ENCODE results near the gene GAST. TPM values are rescaled to one million over a fixed set of nuclear protein-coding genes. Genes with fewer than 3 reads are reported as not detected.

Gene GAST
- total RNA-seq, 1 experiment from 2014 or later = not detected

DNA sequence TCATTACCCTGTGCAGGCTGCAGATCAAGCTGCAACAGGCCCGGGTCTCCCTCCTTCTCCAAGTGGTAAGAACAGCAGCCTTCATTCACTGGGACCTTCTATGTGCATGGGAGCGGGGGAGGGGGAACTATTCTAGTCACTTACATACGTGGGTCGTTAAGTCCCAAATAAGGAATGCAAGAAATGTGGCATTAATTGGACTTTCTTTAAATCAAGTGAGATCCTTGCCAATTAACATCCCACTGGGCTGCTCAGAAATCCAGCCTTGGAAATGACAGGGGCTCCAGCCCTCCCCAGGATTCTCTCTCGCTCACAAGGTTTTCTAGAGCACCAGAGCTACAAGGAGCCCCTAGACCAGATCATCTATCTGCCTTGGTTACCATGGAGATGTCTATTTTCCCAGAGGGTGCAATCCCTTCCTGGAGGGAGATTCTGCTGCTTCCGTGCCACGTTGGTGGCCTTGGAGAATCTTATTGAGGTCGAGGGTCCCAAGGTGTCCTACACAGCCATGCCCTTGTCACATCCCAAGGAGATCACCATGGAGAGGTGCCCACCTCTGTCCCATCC, 28.6 kb upstream of the GAST start:
- ChIA-PET POLR2A (no interaction called here), CTCF (no interaction called here)
- intact Hi-C loops (cut with micrococcal nuclease) = no loop called here

DNA sequence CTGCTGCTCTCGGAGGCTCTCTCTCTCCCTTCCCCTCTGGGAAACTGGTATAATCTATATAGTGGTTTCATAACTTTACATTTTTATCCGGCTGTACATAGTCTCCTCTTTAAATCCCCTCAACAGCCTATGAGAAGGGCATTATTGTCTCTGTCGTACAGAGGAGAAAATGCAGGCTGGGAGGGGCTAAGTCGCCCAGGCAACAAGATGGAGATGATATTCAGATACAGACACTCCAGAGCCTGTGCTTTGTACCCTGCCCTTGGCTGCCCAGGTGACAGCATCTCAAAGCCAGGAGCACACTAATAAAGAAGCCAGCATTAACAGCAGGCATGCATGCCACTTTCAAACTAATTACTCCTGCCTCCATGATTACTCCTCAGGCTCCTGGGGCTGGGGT, 28.1 kb upstream of the GAST start:
- no peak overlapping the region for H3K9ac ChIP-seq (ENCODE audit: low read length)
- peaks cover 0 to 3% of the 10 kb centered on the region in 2 experiments; a peak in 1 of 4 replicates for H3K36me3 ChIP-seq (ENCODE audit: control insufficient read depth in 1 of 2, insufficient read depth in 2 of 2, low read length in 2 of 2)
- H3K9me3 ChIP-seq (ENCODE audit: control insufficient read depth in 1 of 2, insufficient read depth in 1 of 2, low read depth in 1 of 2, low read length in 2 of 2) = no peaks in the 10 kb centered on the region
- DNase-seq (ENCODE audit: low read depth, low spot score) (no peak), ATAC-seq (no peak)
- intact Hi-C loops (cut with micrococcal nuclease) = no loop called here
- H3K4me3 ChIP-seq (replicated peaks in 1 of 2; ENCODE audit: low read depth in 1 of 2, low read length in 2 of 2) = no peak overlapping the region
- H4K20me1 ChIP-seq (ENCODE audit: insufficient read depth) = no peaks in the 10 kb centered on the region
- BruUV-seq (replicated peaks) = no TSS peak
- no peaks in the 10 kb centered on the region for H3K27me3 ChIP-seq (ENCODE audit: insufficient read depth, low read length)
- no peak overlapping the region for H3K27ac ChIP-seq (ENCODE audit: low read depth, low read length)
- H3K79me2 ChIP-seq (ENCODE audit: insufficient read depth, low read length) = peaks cover 3% of the 10 kb centered on the region
- CTCF ChIA-PET = no interaction called here
- no peaks in the 10 kb centered on the region for H3K9me2 ChIP-seq (ENCODE audit: insufficient read depth)
- RAD21 ChIA-PET (ENCODE audit: low non-redundant PET in 1 of 2, low total read pairs in 2 of 2, uncharacterized antibody in 2 of 2, unreplicated experiment in 2 of 2) = no interaction called here
- peaks cover 3 to 13% of the 10 kb centered on the region in 2 experiments for H3K4me1 ChIP-seq (ENCODE audit: control insufficient read depth in 1 of 2, insufficient read depth in 2 of 2, low read length in 2 of 2)
- POLR2A ChIA-PET = no interaction called here
- H3K4me2 ChIP-seq (ENCODE audit: low read length) = no peak overlapping the region
- no peak overlapping the region for H2AFZ ChIP-seq (ENCODE audit: low read depth, low read length, poor library complexity, severe bottlenecking)
- TF ChIP-seq, protein P1, sequence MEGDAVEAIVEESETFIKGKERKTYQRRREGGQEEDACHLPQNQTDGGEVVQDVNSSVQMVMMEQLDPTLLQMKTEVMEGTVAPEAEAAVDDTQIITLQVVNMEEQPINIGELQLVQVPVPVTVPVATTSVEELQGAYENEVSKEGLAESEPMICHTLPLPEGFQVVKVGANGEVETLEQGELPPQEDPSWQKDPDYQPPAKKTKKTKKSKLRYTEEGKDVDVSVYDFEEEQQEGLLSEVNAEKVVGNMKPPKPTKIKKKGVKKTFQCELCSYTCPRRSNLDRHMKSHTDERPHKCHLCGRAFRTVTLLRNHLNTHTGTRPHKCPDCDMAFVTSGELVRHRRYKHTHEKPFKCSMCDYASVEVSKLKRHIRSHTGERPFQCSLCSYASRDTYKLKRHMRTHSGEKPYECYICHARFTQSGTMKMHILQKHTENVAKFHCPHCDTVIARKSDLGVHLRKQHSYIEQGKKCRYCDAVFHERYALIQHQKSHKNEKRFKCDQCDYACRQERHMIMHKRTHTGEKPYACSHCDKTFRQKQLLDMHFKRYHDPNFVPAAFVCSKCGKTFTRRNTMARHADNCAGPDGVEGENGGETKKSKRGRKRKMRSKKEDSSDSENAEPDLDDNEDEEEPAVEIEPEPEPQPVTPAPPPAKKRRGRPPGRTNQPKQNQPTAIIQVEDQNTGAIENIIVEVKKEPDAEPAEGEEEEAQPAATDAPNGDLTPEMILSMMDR (IDR thresholded peaks at IDR 0.05 in 2 of 3, conservative IDR thresholded peaks at IDR 0.05 in 1 of 3; ENCODE audit: borderline replicate concordance in 1 of 3, insufficient read depth in 1 of 3, low read depth in 2 of 3, low read length in 2 of 3) = no peak
- TF ChIP-seq, protein P2, sequence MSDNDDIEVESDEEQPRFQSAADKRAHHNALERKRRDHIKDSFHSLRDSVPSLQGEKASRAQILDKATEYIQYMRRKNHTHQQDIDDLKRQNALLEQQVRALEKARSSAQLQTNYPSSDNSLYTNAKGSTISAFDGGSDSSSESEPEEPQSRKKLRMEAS (IDR thresholded peaks at IDR 0.05) = no peak
- no peak for TF ChIP-seq ZNF274 (IDR thresholded peaks at IDR 0.05; ENCODE audit: low read depth, low read length)
- TF ChIP-seq JUND (IDR thresholded peaks at IDR 0.05) = no peak
- TF ChIP-seq SRF (IDR thresholded peaks at IDR 0.05; ENCODE audit: low read depth) = no peak
- TF ChIP-seq ZFX (IDR thresholded peaks at IDR 0.05) = no peak
- TF ChIP-seq TCF7L2 (IDR thresholded peaks at IDR 0.05; ENCODE audit: borderline replicate concordance, extremely low read depth, insufficient read depth, insufficient read length) = no peak
- TF ChIP-seq SP1 (IDR thresholded peaks at IDR 0.05; ENCODE audit: low read depth) = no peak
- TF ChIP-seq, protein P3, sequence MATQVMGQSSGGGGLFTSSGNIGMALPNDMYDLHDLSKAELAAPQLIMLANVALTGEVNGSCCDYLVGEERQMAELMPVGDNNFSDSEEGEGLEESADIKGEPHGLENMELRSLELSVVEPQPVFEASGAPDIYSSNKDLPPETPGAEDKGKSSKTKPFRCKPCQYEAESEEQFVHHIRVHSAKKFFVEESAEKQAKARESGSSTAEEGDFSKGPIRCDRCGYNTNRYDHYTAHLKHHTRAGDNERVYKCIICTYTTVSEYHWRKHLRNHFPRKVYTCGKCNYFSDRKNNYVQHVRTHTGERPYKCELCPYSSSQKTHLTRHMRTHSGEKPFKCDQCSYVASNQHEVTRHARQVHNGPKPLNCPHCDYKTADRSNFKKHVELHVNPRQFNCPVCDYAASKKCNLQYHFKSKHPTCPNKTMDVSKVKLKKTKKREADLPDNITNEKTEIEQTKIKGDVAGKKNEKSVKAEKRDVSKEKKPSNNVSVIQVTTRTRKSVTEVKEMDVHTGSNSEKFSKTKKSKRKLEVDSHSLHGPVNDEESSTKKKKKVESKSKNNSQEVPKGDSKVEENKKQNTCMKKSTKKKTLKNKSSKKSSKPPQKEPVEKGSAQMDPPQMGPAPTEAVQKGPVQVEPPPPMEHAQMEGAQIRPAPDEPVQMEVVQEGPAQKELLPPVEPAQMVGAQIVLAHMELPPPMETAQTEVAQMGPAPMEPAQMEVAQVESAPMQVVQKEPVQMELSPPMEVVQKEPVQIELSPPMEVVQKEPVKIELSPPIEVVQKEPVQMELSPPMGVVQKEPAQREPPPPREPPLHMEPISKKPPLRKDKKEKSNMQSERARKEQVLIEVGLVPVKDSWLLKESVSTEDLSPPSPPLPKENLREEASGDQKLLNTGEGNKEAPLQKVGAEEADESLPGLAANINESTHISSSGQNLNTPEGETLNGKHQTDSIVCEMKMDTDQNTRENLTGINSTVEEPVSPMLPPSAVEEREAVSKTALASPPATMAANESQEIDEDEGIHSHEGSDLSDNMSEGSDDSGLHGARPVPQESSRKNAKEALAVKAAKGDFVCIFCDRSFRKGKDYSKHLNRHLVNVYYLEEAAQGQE (IDR thresholded peaks at IDR 0.05; ENCODE audit: low read depth) = no peak
- no peak for TF ChIP-seq SIN3A (IDR thresholded peaks at IDR 0.05; ENCODE audit: low read depth)
- TF ChIP-seq CEBPB (IDR thresholded peaks at IDR 0.05; ENCODE audit: low read depth) = no peak
- no peak for TF ChIP-seq ELF1 (IDR thresholded peaks at IDR 0.05; ENCODE audit: borderline replicate concordance, low read depth)

More for the DNA sequence above, 28.6 kb upstream of the GAST start:
- BruUV-seq (replicated peaks) = no TSS peak
- Histone ChIP-seq H3K4me3 (replicated peaks in 1 of 2; ENCODE audit: low read depth in 1 of 2, low read length in 2 of 2) (no peak overlapping the region), H3K79me2 (ENCODE audit: insufficient read depth, low read length) (no peaks in the 10 kb centered on the region), H3K9me2 (ENCODE audit: insufficient read depth) (no peaks in the 10 kb centered on the region), H3K9ac (ENCODE audit: low read length) (no peak overlapping the region), H3K4me1 (ENCODE audit: control insufficient read depth in 1 of 2, insufficient read depth in 2 of 2, low read length in 2 of 2) (peaks cover 8 to 18% of the 10 kb centered on the region in 2 experiments), H3K27ac (ENCODE audit: low read depth, low read length) (no peak overlapping the region), H3K4me2 (ENCODE audit: low read length) (no peak overlapping the region), H3K27me3 (ENCODE audit: insufficient read depth, low read length) (no peaks in the 10 kb centered on the region), H3K9me3 (ENCODE audit: control insufficient read depth in 1 of 2, insufficient read depth in 1 of 2, low read depth in 1 of 2, low read length in 2 of 2) (no peaks in the 10 kb centered on the region), H4K20me1 (ENCODE audit: insufficient read depth) (no peaks in the 10 kb centered on the region), H3K36me3 (ENCODE audit: control insufficient read depth in 1 of 2, insufficient read depth in 2 of 2, low read length in 2 of 2) (no peaks in the 10 kb centered on the region), H2AFZ (ENCODE audit: low read depth, low read length, poor library complexity, severe bottlenecking) (no peak overlapping the region)
- TF ChIP-seq YY1 (IDR thresholded peaks at IDR 0.05; ENCODE audit: extremely low read depth, insufficient replicate concordance, low read depth, low read length) = no peak
- no peak for TF ChIP-seq ZNF274 (IDR thresholded peaks at IDR 0.05; ENCODE audit: low read depth, low read length)
- TF ChIP-seq CEBPB (IDR thresholded peaks at IDR 0.05; ENCODE audit: low read depth) = no peak
- TF ChIP-seq POLR2A (IDR thresholded peaks at IDR 0.05; ENCODE audit: borderline replicate concordance, extremely low read depth, insufficient read depth, insufficient read length) = no peak
- RAD21 ChIA-PET (ENCODE audit: low non-redundant PET in 1 of 2, low total read pairs in 2 of 2, uncharacterized antibody in 2 of 2, unreplicated experiment in 2 of 2) = no interaction called here
- DNase-seq (ENCODE audit: low read depth, low spot score) (no peak), ATAC-seq (no peak)

Measured in HCT116 (cell line).